Activated CD8-positive, alpha-beta memory T cell treated with anti-CD3 and anti-CD28 coated beads for 36 hours (primary cell): Measurements from ENCODE around the gene CLBA1. TPM values are rescaled to one million over a fixed set of nuclear protein-coding genes. Genes with fewer than 3 reads are reported as not detected.

Source experiments
- CTCF ChIA-PET: fragments of 350-600 bp; sonication (Branson Sonifier 250); formaldehyde crosslinking; loops from one replicate; lab custom pipeline; 2021; ENCODE audit warnings: antibody characterized with exemption; lab: Charles Lee
- POLR2A ChIA-PET: fragments of 350-600 bp; sonication (Branson Sonifier 250); formaldehyde crosslinking; loops from one replicate; lab custom pipeline; 2021; ENCODE audit warnings: antibody characterized with exemption; lab: Charles Lee
- total RNA-seq, 2 experiments: library from RNA; stranded (reverse); gene quantifications; one replicate each; pipeline ENCODE4 v1.2.3, GENCODE V29; 2021

CLBA1 gene
- total RNA-seq, 2 experiments from 2014 or later, result 4.0 TPM

DNA sequence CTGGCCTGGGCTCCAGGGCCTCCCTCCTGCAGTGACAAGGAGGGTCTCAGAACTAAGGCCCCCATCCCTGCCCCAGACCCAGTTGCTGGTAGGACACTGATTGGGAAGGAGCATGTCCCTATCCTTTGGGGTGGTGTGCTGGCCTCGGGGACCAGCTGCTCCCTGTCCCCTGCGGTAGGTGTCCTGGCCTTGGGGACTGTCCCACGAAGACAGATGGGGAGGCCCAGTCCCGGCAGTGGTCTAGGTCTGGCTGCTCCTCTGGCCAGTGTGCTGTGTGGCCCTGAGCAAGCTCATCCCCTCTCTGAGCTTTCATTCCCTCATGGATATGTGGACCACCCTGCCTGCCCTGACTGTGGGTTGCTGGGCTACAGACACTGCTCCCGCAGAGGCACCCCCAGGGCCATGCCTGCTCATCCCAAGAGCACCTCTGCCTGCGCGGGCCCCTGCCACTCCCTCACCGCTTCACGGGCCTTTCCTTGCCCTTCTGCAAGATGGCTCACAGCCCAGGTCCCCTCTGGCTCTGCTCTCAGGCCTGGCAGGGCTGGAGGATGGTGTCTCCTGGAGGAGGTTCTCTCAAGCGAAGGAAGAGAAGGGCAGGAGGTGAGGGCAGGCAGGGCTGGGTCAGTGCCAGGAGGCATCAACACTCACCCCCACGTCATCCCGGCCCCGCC lies 19.9 kb upstream of the CLBA1 start:
- POLR2A ChIA-PET, result no interaction called here
- CTCF ChIA-PET, result no interaction called here

DNA sequence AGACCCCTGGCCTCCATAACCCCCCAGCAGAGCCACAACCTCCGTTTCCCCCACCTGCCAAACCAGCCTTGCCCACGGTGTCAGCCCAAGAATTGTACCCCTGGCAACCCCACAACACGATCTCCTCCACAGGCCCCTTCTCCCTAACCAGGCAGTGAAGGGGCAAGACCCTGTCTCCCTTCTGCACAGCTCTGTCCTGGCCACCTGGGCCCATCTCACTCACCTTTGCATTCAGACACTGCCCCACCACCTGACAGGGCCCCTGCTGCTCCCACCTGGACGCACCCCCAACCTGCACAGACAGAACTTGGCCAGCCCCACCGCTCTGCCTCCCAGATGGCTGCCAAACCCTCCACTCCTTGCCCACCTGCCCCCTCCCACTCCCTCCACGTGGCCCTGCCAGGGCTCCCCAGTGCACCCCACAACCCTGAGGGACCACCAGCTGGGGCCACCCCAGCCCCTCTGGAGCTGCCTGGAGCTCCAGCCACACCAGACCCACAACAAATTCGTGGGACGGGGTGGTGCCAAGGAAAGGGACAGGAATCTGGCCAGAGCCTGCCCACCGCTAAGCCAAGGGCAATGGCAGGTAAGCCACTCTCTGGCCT lies 19.2 kb upstream of the CLBA1 start:
- POLR2A ChIA-PET, result no interaction called here
- CTCF ChIA-PET, result no interaction called here

- POLR2A ChIA-PET, result no interaction called here
Observed at GRCh38 chr14:104966981-104967385, 18.6 kb upstream of the CLBA1 start.

GRCh38 chr14:104967386-104968152 lies 18.0 kb upstream of the CLBA1 start:
- ChIA-PET POLR2A (no interaction called here), CTCF (no interaction called here)

More at GRCh38 chr14:104966981-104967385, 18.6 kb upstream of the CLBA1 start:
- CTCF ChIA-PET, result no interaction called here

DNA sequence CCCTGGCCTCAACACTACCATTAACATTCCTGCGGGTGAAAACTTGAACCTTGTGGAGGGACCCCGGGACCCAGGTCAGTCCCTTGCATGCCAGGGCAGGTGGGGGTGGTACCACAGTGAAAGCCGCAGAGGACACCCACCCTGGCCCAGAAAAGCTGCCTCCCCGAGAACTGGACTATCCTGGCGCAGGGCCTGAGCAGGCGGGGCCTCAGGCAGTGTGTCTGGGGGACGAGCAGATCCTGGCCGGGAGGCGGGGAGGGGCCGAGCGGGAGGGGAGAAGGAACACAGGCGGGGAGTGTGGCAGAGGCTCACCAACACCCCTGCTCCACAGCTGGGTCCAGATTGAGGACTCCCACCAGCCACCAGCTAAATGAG lies 17.4 kb upstream of the CLBA1 start:
- ChIA-PET CTCF (no interaction called here), POLR2A (no interaction called here)

DNA sequence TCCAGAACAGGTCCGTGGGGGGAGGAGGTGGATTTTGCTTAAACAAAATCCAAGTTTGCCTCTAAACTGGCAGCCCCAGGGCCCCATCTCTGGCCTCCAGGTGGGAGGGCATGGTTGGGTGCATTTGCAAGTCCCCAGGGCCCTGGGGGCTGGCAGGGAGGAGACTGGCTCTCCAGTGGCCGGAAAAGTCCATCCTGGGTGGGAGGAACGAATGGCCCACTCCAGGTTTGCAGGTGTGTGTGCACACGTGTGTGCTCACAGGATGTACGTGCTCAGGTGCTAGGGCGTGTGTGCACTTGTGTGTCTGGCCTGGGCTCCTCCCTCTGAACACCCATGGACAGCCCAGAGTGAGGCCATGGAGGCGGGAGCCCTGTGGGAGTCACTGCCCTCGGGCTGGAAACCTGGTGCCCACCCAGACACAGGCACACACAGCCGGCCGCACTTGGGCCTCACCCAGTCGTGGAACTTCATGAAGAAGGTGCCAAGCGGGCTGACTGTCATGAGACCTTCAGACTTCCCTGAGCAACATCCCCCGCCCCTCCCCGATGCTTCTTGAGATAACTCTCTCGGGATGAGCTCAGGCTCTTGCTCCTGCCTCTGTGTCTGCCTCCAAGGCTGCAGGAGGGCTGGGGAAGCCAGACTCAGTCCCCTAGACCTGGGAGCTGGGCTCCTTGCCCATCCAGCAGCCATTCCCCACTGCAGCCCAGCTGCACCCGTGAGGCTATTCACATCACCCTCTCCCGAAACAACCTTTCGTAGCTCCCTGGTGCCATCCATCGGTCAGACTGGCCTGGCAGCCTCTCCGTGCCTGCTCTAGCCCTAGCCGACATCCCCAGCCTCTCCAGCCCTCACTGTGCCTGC lies 16.8 kb upstream of the CLBA1 start:
- ChIA-PET CTCF (interaction anchor here (1.0 to 8.4 kb wide), 2 partner anchors 73 to 77 kb away, joined by 3 to 108 read pairs; no protein-coding TSS in a partner anchor), POLR2A (no interaction called here)

- POLR2A ChIA-PET, result no interaction called here
Observed at GRCh38 chr14:104969741-104970230, 15.8 kb upstream of the CLBA1 start.

DNA sequence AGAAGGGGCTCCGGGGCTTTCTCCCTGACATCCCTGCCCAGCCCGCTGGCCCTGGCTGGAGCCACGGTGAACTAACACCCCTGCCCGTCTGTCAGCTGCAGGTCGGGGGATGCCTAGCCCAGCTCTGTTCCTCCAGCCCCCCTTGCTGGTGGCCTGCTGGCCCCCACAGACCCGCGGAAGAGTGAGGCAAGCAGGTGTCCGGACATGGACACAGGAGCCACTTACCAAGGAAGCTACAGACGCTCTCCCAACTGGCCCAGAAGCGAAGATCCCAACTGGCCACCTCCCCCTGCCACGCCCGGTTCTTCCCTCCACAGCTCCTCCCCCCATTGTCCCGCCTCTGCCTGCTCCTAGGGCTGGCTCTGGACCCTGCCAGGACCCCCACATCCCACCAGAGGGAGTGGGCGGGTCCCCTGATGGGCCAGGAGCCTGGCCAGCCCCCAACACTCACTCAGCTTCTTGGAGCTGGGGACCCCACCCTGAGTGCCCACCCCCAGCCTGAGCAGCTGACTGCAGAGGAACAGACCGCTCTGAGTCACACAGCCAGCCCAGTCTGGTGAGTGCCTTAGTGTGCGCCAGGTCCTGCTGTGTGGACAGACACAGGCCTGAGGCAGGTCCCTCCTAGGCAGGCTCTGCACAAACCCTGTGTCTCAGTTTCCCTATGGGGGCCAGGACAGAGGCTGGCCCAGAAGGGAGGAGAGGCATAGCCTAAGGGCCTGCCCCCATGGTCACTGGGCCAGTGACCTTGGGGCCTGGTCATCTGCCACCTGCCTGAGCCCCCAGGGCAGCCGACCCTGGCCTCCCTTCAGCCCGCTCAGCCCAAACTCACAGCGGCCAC lies 15.1 kb upstream of the CLBA1 start:
- ChIA-PET POLR2A (no interaction called here), CTCF (interaction anchor here (8.4 kb wide), 1 partner anchor 76 kb away, joined by 108 read pairs; no protein-coding TSS in a partner anchor)

More at GRCh38 chr14:104969741-104970230, 15.8 kb upstream of the CLBA1 start:
- CTCF ChIA-PET, result interaction anchor here (1.0 to 8.4 kb wide), 2 partner anchors 74 to 76 kb away, joined by 3 to 108 read pairs; no protein-coding TSS in a partner anchor

DNA sequence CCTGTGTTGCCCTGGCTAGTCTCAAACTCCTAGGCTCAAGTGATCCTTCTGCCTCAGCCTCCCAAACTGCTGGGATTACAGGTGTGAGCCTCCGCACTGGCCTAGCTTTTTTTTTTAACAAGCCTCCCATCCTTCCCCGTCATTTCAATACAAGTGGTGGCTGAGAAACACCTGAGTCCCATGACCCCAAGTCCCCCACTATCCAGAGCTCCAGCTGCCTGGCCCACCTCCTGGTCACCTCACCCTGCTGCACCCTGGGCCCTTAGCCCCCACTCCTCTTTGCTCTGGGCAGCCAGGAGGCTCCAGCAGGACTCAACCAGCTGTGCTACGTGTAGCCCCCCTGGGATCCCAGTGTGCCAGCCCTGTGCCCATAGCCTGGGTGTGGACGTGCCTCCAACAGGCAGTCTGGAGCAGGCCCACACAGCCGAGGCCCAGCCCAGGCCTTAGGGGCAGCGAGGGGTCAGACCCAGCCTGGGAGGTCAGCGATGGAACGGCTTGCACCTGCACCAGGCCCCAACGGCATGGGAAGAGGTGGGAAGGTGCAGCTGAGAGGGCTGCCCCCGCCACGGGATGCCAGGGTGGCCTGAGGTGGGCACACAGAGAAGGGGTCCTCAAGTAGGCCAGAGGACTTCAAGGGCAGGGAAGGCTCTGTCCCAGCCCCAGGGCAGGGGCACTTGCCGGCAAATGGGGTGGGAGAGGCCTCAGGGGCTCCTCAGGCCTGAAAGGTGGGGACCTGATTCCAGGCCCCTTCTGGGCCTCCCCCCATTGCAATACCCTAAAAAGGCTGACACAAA lies 13.9 kb upstream of the CLBA1 start:
- POLR2A ChIA-PET, result no interaction called here
- CTCF ChIA-PET, result interaction anchor here (8.4 kb wide), 1 partner anchor 75 kb away, joined by 108 read pairs; no protein-coding TSS in a partner anchor

DNA sequence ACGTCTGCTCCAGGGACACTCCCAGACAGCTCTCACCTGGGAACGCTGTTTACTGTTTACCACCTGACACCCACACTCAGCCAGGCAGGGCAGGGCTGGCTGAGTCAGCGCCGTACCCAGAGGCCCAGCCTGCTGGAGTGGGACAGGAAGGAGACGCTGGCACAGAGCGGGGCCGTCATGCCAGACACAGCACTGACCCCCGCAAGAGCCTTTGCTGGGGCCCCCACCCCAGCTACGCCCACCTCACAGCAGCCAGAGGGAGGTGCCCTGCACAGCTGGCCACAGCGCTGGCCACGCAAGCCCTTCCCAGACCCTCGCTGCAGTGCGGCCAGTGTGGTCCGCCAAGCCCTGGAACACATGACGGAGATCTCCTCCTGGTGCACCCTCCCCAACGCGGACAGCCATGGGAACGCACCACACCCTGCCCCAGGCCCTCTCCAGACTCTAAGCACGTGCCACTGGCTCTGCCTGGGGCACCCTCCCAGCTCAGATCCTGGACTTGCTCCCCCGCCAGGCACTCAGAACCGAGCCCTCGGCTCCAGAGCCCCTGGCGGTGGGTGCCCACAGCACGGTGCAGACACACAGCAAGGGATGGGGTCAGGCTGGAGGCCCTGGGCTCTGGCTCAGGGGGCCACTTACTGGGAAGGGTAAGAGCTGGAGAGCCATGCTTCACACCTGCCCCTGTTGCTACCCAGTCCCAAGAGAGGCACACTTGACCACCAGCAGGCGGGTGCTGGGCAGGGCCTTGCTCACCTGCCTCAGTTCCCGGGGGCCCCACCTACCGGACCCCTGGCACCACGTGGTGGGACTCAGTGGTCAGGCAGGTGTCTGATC lies 13.1 kb upstream of the CLBA1 start:
- POLR2A ChIA-PET, result no interaction called here
- CTCF ChIA-PET, result interaction anchor here (0.9 to 8.4 kb wide), 2 partner anchors 74 to 87 kb away, joined by 3 to 108 read pairs; no protein-coding TSS in a partner anchor

DNA sequence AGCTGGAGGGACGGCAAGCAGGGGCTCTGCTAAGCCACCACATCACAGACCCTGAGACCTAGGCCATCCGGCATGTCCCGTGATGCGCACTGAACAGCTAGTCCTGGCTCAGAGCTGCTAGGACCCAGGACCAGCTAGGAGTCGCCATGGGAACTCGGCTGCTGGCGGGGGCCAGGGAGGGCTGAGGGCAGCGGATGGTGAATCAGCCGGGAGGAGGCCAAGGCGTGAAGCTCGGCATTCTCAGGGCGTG lies 12.5 kb upstream of the CLBA1 start:
- POLR2A ChIA-PET, result no interaction called here

DNA sequence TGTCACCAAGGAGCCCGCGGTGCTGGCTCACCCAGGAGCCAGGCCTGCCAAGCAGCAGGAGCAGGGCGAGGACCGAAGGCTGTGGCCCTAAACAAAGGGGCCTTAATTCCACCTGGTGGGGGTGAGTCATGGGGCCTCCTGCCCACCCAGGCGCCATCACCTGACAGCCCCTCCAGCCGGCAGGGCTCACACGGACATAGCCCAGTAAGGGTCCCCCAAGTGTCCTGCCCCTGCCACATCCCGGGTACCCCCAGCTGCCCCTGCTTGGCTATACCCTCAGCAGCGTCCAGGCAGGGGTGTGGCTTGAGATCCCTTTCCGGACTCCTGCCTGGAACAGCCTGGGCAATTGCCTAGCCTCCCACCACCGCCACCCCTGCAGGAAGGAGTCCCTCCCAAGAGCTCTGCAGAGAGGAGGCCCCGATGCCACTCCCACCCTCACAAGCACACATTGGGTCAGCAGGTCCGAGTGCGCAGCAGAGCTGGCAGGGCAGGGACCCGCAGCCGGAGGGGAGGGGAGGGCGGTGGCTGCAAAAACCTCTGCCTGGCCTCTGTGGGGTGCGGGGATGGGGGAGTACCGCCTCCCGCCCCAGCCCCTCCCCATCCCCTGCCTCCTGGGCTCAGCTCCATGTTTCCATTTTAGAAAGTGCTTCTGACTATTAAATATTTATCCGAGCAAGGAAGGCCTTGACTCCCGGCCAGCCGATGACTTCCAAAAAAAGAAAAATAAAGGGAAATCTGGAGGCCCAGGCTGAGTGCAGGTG lies 12.0 kb upstream of the CLBA1 start:
- ChIA-PET POLR2A (no interaction called here), CTCF (interaction anchor here (0.6 to 8.4 kb wide), 7 partner anchors 11 to 86 kb away, joined by 3 to 108 read pairs (median 4); partner anchors contain the start of gene CLBA1)

More for the DNA sequence above, 12.5 kb upstream of the CLBA1 start:
- CTCF ChIA-PET, result interaction anchor here (0.6 to 8.4 kb wide), 5 partner anchors 12 to 86 kb away, joined by 3 to 108 read pairs (median 4); partner anchors contain the start of gene CLBA1

GRCh38 chr14:104974146-104974541 lies 11.4 kb upstream of the CLBA1 start:
- ChIA-PET POLR2A (no interaction called here), CTCF (interaction anchor here (1.0 to 8.4 kb wide), 5 partner anchors 11 to 72 kb away, joined by 3 to 108 read pairs (median 7); partner anchors contain the start of gene CLBA1)

DNA sequence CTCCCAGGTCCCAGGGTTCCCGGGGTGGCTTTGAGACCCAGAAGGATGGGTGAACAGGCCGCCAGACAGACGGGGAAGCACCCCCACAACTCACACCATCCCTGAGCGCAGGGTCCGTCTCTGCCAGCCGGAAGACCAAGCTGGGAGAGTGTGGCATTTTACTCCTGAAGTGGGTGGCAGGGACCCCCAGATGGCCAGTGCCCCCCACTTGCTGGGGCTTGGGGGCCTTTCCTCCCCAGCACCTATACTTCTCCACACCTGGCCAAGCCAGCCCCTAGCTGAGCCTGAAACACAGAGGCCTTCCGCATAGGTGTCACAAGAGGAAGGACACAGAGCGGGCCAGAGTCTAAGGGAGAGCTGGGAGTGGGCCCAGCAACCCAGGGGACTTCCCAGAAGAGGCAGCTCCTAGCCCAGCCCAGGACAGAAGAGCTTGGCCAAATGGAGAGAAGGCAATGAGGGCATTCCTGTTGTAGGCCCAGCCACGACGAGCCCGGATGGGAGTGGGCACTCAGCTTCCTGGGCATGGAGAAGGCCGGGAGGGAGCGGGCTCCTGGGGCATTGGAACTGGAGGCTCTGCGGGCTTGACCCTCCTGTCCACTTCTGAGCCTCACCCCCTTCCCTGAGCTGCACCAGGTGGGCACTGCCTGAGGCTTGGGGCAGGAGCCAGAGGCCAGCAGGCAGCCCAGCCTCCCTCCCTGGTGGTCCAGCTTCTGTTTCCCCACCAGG lies 10.8 kb upstream of the CLBA1 start:
- CTCF ChIA-PET, result interaction anchor here (0.9 to 8.4 kb wide), 11 partner anchors 10 to 325 kb away, joined by 3 to 108 read pairs (median 7); partner anchors contain the start of genes BRF1 and CLBA1
- POLR2A ChIA-PET, result no interaction called here
